ENCODE results near the gene PIANP.
A peak's percentile ranks its signal among the peaks of the same experiment; 100 is the strongest.
"Not testable (repeated sequence)": the region's sequence is repeated elsewhere in the genome, so short reads cannot be mapped to it uniquely, and the experiment has no call there.

PIANP gene
- 0 to 0.67 (median 0.13) reads per million in 9 experiments for total RNA-seq

- H3K4me3 Mint-ChIP-seq = peak within 1 kb of the TSS; percentile 66 to 80
- H3K9me3 Mint-ChIP-seq = no peaks in the 10 kb centered on the region
- H3K27me3 Mint-ChIP-seq = peaks cover 67 to 83% of the 10 kb centered on the region in 2 donors
- peak; percentile 43 to 48 (median 46) for DNase-seq
- peak; percentile 80 for ATAC-seq (replicated peaks)
- H3K36me3 Mint-ChIP-seq (ENCODE audit: insufficient read depth) = peaks cover 3% of the 10 kb centered on the region
- peak within 1 kb of the TSS in 1 of 2 donors; percentile 11 for H3K27ac Mint-ChIP-seq
- H3K4me1 Mint-ChIP-seq (ENCODE audit: low read depth in 2 of 2) = peaks cover 12 to 22% of the 10 kb centered on the region in 2 donors
Observed at GRCh38 chr12:6700646-6701051, at the start of gene PIANP. TSS of gene PIANP (minus strand) at chr12:6700815. CDS start at chr12:6698061, 2,754 bp downstream.

- ATAC-seq (replicated peaks) = no peak
- H3K27ac Mint-ChIP-seq = no peak overlapping the region
- no peaks in the 10 kb centered on the region for H3K27me3 Mint-ChIP-seq
- H3K36me3 Mint-ChIP-seq (ENCODE audit: insufficient read depth) = peaks cover 56% of the 10 kb centered on the region
- no peak for DNase-seq
- H3K9me3 Mint-ChIP-seq = no peaks in the 10 kb centered on the region
- peaks cover 18 to 21% of the 10 kb centered on the region in 2 donors for H3K4me1 Mint-ChIP-seq (ENCODE audit: low read depth in 2 of 2)
- no peak overlapping the region for H3K4me3 Mint-ChIP-seq
Observed at GRCh38 chr12:6748761-6749160, 48.1 kb upstream of the PIANP start.

DNA sequence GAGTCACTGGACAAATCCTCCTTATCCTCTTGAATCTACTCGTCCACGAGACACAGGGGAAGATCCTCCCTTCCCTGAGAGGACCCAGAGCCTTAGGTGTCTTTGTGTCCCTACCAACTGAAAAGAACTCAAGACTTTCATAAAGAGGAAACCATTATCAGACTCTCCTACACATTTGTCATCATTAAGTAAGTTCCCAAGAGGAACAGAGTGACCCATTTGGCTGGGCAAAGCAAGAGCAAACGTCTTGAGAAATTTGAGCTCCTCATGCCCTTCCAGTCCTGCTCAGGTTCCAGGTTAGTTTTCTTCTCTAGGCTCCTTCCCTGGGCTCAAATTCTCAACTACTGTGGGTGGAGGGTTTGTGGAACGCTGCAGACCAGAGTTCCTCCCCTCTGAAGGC, 46.6 kb upstream of the PIANP start:
- peaks cover 11 to 16% of the 10 kb centered on the region in 2 donors for H3K4me1 Mint-ChIP-seq (ENCODE audit: low read depth in 2 of 2)

DNA sequence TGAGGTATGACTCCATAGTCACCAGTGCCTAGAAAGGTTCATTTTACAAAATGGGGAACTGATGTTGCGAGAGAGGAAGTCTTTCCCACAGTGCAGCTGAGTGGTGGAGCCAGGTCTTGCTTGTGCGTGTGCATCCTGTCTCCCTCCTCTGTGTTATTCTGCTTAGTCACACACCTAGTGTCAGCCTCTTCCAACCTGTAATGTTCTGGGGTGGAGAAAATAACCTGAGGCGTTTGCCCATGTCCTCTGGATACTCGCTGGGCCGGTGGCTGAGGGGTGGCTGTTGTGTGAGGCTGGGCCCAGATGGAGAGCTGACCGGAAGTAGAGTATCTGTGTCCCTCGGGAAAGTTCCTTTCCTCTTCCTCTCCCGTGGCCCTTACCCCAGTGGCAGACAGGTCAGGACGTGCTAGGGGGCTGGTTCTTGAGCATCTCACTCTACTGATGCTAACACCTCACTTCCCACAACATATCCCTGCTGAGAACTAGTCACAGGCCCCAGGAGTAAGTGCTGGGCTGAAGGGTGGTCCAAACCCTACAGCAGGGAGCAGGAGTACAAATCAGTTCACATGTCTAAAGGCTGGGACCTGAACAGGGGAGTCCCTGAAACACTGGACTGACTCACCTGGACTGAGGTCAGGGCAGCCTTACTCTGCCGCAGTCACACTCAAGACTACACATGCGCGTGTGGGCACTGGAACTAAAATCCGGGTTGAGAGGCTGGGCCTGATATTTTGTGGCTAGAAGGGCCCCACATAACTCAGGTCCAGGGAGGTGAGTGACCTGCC, 45.3 kb upstream of the PIANP start:
- no peaks in the 10 kb centered on the region for H3K27me3 Mint-ChIP-seq
- peaks cover 43% of the 10 kb centered on the region for H3K36me3 Mint-ChIP-seq (ENCODE audit: insufficient read depth)
- H3K27ac Mint-ChIP-seq = peak overlapping the region in 1 of 2 donors; percentile 56
- DNase-seq (no peak), ATAC-seq (replicated peaks) (peak; percentile 63)
- H3K9me3 Mint-ChIP-seq = no peaks in the 10 kb centered on the region
- no peak overlapping the region for H3K4me3 Mint-ChIP-seq
- H3K4me1 Mint-ChIP-seq (ENCODE audit: low read depth in 2 of 2) = peaks cover 6 to 11% of the 10 kb centered on the region in 2 donors

More for the DNA sequence above, 46.6 kb upstream of the PIANP start:
- Mint-ChIP-seq H3K27me3 (no peaks in the 10 kb centered on the region), H3K9me3 (no peaks in the 10 kb centered on the region), H3K27ac (peak overlapping the region in 1 of 2 donors; percentile 19), H3K36me3 (ENCODE audit: insufficient read depth) (peaks cover 46% of the 10 kb centered on the region), H3K4me3 (no peak overlapping the region)
- no peak for DNase-seq
- ATAC-seq (replicated peaks) = no peak

DNA sequence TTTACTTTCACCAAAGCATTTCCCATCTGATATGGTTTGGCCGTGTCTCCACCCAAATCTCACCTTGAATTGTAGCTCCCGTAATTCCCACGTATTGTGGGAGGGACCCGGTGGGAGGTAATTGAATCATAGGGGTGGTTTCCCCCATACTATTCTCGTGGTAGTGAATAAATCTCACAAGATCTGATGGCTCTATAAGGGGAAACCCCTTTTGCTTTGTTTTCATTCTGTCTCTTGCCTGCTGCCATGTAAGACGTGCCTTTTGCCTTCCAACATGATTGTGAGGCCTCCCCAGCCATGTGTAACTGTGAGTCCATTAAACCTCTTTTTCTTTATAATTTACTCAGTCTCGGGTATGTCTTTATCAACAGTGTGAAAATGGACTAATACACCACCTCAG, 42.7 kb upstream of the PIANP start:
- H3K4me3 Mint-ChIP-seq; H3K9me3 Mint-ChIP-seq; ATAC-seq (replicated peaks); DNase-seq; H3K27ac Mint-ChIP-seq; H3K27me3 Mint-ChIP-seq: not testable (repeated sequence)
- peaks cover 25% of the 10 kb centered on the region for H3K36me3 Mint-ChIP-seq (ENCODE audit: insufficient read depth)
- peaks cover 5 to 11% of the 10 kb centered on the region in 2 donors for H3K4me1 Mint-ChIP-seq (ENCODE audit: low read depth in 2 of 2)

DNA sequence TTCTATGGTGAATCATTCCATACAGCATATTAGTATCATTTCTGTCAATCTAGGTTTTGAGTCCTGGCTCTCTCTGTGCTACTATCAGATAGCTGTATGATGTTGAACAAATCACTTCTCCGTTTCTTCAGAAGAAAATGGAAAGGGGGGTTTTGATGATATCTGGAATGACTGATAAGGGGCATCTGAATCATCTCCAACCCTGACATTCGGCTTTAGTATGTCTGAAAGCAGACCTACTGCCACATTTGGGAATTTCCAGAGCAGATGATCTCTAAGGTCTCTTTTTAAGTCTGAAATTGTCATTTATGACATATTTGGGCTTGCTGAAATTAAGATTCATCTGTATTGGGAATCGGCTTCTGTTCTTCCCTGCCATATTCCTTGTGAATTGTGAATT, 42.2 kb upstream of the PIANP start:
- Mint-ChIP-seq H3K4me3 (no peak overlapping the region), H3K27me3 (no peaks in the 10 kb centered on the region), H3K4me1 (ENCODE audit: low read depth in 2 of 2) (peaks cover 5 to 9% of the 10 kb centered on the region in 2 donors), H3K27ac (no peak overlapping the region), H3K9me3 (no peaks in the 10 kb centered on the region), H3K36me3 (ENCODE audit: insufficient read depth) (peaks cover 20% of the 10 kb centered on the region)
- ATAC-seq (replicated peaks) = no peak
- DNase-seq = no peak

DNA sequence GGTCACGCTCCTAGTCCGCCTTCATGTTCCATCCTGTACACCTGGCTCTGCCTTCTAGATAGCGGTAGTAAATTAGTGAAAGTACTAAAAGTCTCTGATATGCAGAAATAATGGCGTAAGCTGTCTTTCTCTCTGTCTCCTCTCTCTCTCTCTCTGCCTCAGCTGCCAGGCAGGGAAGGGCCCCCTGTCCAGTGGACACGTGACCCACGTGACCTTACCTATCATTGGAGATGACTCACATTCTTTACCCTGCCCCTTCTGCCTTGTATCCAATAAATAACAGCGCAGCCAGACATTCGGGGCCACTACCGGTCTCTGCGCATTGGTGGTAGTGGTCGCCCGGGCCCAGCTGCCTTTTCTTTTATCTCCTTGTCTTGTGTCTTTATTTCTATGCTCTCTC, 41.5 kb upstream of the PIANP start:
- not testable (repeated sequence) for H3K4me3 Mint-ChIP-seq; H3K27ac Mint-ChIP-seq; ATAC-seq (replicated peaks)

GRCh38 chr12:6736754-6737153, 36.1 kb upstream of the PIANP start:
- no peaks in the 10 kb centered on the region for H3K36me3 Mint-ChIP-seq (ENCODE audit: insufficient read depth)

More for the DNA sequence above, 41.5 kb upstream of the PIANP start:
- not testable (repeated sequence) for H3K27me3 Mint-ChIP-seq; DNase-seq; H3K9me3 Mint-ChIP-seq; H3K4me1 Mint-ChIP-seq (ENCODE audit: low read depth in 2 of 2)
- peaks cover 14% of the 10 kb centered on the region for H3K36me3 Mint-ChIP-seq (ENCODE audit: insufficient read depth)

GRCh38 chr12:6735448-6736191, 35.0 kb upstream of the PIANP start:
- no peak overlapping the region for H3K4me3 Mint-ChIP-seq
- H3K9me3 Mint-ChIP-seq = no peaks in the 10 kb centered on the region
- no peaks in the 10 kb centered on the region for H3K4me1 Mint-ChIP-seq (ENCODE audit: low read depth in 2 of 2)
- DNase-seq = peak; percentile 12 to 28 (median 15)
- peak; percentile 49 for ATAC-seq (replicated peaks)
- H3K27ac Mint-ChIP-seq = peak overlapping the region in 1 of 2 donors; percentile 1
- H3K36me3 Mint-ChIP-seq (ENCODE audit: insufficient read depth) = peaks cover 8% of the 10 kb centered on the region
- H3K27me3 Mint-ChIP-seq = no peaks in the 10 kb centered on the region

More at GRCh38 chr12:6736754-6737153, 36.1 kb upstream of the PIANP start:
- Mint-ChIP-seq H3K4me1 (ENCODE audit: low read depth in 2 of 2) (no peaks in the 10 kb centered on the region), H3K4me3 (no peak overlapping the region), H3K27me3 (no peaks in the 10 kb centered on the region), H3K9me3 (no peaks in the 10 kb centered on the region), H3K27ac (no peak overlapping the region)
- ATAC-seq (replicated peaks) = no peak
- no peak for DNase-seq

DNA sequence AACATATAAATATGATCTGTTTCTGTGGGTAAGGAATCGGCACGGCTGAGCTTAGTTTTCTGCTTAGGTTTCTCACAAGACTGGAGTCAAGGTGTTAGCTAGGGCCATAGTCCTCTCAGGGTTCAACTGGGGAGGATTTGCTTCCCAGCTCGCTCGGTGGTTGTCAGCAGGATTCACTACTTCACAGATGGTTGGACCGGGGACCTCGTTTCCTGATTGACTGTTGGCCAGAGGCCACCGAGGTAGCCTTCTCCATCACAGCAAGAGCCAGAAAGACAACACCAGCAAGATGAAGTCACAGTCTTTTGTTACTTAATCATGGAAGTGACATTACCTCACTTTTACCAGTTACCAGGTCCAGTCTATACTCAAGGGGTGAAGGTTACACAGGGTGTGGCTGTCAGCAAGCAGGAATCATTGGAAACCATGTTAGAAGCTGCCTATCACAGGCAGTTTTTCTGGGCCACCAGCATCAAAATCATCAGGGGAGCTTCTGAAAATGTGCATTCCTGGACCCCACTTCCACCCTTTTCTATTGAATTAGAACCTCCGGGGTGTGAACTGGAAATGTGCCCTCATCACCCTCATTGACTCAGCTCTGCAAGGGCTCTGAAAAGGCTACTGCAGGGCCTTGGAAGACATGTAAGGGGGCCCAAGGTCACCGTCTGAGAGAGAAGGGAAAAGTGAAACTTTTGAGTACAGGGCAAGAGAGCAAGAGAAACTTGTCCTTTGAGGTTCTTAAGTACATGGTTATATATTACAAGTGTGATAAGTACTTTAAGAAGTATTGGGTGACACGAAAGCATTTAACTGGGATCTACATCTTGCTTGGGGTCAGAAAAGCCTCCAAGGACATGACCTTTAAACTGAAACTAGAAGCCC, 34.1 kb upstream of the PIANP start:
- Mint-ChIP-seq H3K9me3 (no peaks in the 10 kb centered on the region), H3K27ac (no peak overlapping the region), H3K4me1 (ENCODE audit: low read depth in 2 of 2) (no peaks in the 10 kb centered on the region), H3K36me3 (ENCODE audit: insufficient read depth) (peaks cover 16% of the 10 kb centered on the region), H3K4me3 (no peak overlapping the region), H3K27me3 (no peaks in the 10 kb centered on the region)
- no peak for ATAC-seq (replicated peaks)
- no peak for DNase-seq

GRCh38 chr12:6730169-6730568, 29.6 kb upstream of the PIANP start:
- no peaks in the 10 kb centered on the region for H3K9me3 Mint-ChIP-seq
- peaks cover 0 to 9% of the 10 kb centered on the region in 2 donors for H3K4me1 Mint-ChIP-seq (ENCODE audit: low read depth in 2 of 2)
- no peak overlapping the region for H3K27ac Mint-ChIP-seq
- DNase-seq (no peak), ATAC-seq (replicated peaks) (no peak)
- peaks cover 39% of the 10 kb centered on the region for H3K36me3 Mint-ChIP-seq (ENCODE audit: insufficient read depth)
- no peak overlapping the region for H3K4me3 Mint-ChIP-seq
- H3K27me3 Mint-ChIP-seq = no peaks in the 10 kb centered on the region

DNA sequence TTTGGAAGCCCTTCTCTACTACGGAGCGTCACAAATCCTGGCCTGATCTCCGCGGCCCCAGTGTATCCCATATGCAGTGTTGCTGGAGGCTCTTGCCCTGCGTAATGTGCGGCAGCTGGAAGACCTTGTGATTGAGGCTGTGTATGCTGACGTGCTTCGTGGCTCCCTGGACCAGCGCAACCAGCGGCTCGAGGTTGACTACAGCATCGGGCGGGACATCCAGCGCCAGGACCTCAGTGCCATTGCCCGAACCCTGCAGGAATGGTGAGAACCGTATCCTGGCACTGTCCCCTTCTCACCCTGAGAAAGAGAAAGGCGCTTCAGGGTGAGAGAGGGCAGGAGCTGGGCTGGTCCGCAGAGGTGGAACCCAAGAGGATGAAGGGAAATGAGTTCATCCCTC, 28.6 kb upstream of the PIANP start:
- peaks cover 4 to 19% of the 10 kb centered on the region in 2 donors for H3K4me1 Mint-ChIP-seq (ENCODE audit: low read depth in 2 of 2)
- DNase-seq (no peak), ATAC-seq (replicated peaks) (no peak)
- H3K36me3 Mint-ChIP-seq (ENCODE audit: insufficient read depth) = peaks cover 43% of the 10 kb centered on the region
- no peak overlapping the region for H3K27ac Mint-ChIP-seq
- no peaks in the 10 kb centered on the region for H3K9me3 Mint-ChIP-seq
- no peaks in the 10 kb centered on the region for H3K27me3 Mint-ChIP-seq
- no peak overlapping the region for H3K4me3 Mint-ChIP-seq

- peak overlapping the region; percentile 28 to 84 for H3K4me3 Mint-ChIP-seq
- no peak for DNase-seq
- no peaks in the 10 kb centered on the region for H3K27me3 Mint-ChIP-seq
- no peak overlapping the region for H3K27ac Mint-ChIP-seq
- no peak for ATAC-seq (replicated peaks)
- no peaks in the 10 kb centered on the region for H3K9me3 Mint-ChIP-seq
- H3K4me1 Mint-ChIP-seq (ENCODE audit: low read depth in 2 of 2) = peaks cover 9 to 27% of the 10 kb centered on the region in 2 donors
- H3K36me3 Mint-ChIP-seq (ENCODE audit: insufficient read depth) = peaks cover 39% of the 10 kb centered on the region
Observed at GRCh38 chr12:6725350-6725749, 24.7 kb upstream of the PIANP start.

All from effector memory CD8-positive, alpha-beta T cell (primary cell).